HEK293 (cell line): ENCODE measurements around the gene TACR2.

ENCODE experiments used
- CTCF ChIA-PET: fragments of 350-600 bp; formaldehyde crosslinking; extraction: SDS; loops from one replicate; lab custom pipeline; 2021; ENCODE audit warnings: antibody characterized with exemption; lab: Yijun Ruan, JAX
- POLR2A ChIA-PET: fragments of 300-600 bp; formaldehyde crosslinking; extraction: SDS; loops from one replicate; lab custom pipeline; 2020; ENCODE audit warnings: antibody characterized with exemption, inconsistent platforms; lab: Yijun Ruan, JAX
- H3K27ac ChIP-seq: fragments of 200-500 bp; sonication (Bioruptor generic); 2 replicates; pipeline ENCODE4 v1.5.1; 2014; ENCODE audit warnings: low read depth, low read length, control low read depth, inconsistent platforms; ENCODE audit errors: extremely low read depth
- H3K36me3 ChIP-seq, 2 experiments: fragments of 200-500 bp in 1 of 2; sonication (Bioruptor generic) in 1 of 2; 1 replicate in 1 of 2; 2 replicates in 1 of 2; pipeline ENCODE4 v1.5.1; 2014 to 2017; ENCODE audit warnings: inconsistent platforms in 2 of 2, low read length in 2 of 2; ENCODE audit not compliant: control insufficient read depth in 2 of 2, insufficient read depth in 1 of 2
- H3K4me1 ChIP-seq: fragments of 200-500 bp; sonication (Bioruptor generic); 2 replicates; pipeline ENCODE4 v1.5.1; 2014; ENCODE audit warnings: mild to moderate bottlenecking, low read length, inconsistent platforms; ENCODE audit not compliant: control insufficient read depth, insufficient read depth
- H3K4me3 ChIP-seq: 2 replicates; pipeline ENCODE4 v1.5.1; 2011; ENCODE audit warnings: low read depth, mild to moderate bottlenecking, control low read depth, low read length, moderate library complexity
- H3K9me3 ChIP-seq: fragments of 200-500 bp; sonication (Bioruptor generic); 2 replicates; pipeline ENCODE4 v1.5.1; 2014; ENCODE audit warnings: low read depth, low read length, inconsistent platforms; ENCODE audit not compliant: control insufficient read depth, insufficient read depth
- GLIS1 ChIP-seq: fragments of 450-650 bp; formaldehyde crosslinking; IDR thresholded peaks from 2 replicates; pipeline ENCODE4 v1.5.1; 2016; ENCODE audit warnings: missing biosample characterization, missing genetic modification characterization
- HOXA7 ChIP-seq: sonication (generic); formaldehyde crosslinking; IDR thresholded peaks from 2 replicates; pipeline ENCODE4 v1.8.1; 2022; ENCODE audit warnings: missing genetic modification reagents, borderline replicate concordance
- PATZ1 ChIP-seq: fragments of 450-650 bp; formaldehyde crosslinking; IDR thresholded peaks from 2 replicates; pipeline ENCODE4 v1.5.1; 2016; ENCODE audit warnings: missing biosample characterization, missing genetic modification characterization
- SP2 ChIP-seq: fragments of 450-650 bp; formaldehyde crosslinking; IDR thresholded peaks from 2 replicates; pipeline ENCODE4 v1.5.1; 2016; ENCODE audit warnings: missing biosample characterization, missing genetic modification characterization
- ZBTB44 ChIP-seq: fragments of 450-650 bp; IDR thresholded peaks from 2 replicates; pipeline ENCODE4 v1.5.1; 2018; ENCODE audit warnings: missing biosample characterization, mild to moderate bottlenecking, missing genetic modification characterization
- ZBTB49 ChIP-seq: fragments of 450-650 bp; formaldehyde crosslinking; IDR thresholded peaks from 2 replicates; pipeline ENCODE4 v1.5.1; 2016; ENCODE audit warnings: missing biosample characterization, missing genetic modification characterization, low read depth
- ZBTB8A ChIP-seq: fragments of 450-650 bp; formaldehyde crosslinking; IDR thresholded peaks from 2 replicates; pipeline ENCODE4 v1.5.1; 2016; ENCODE audit warnings: missing biosample characterization, missing genetic modification characterization
- ZNF10 ChIP-seq: fragments of 450-650 bp; formaldehyde crosslinking; IDR thresholded peaks from 2 replicates; pipeline ENCODE4 v1.5.1; 2017; ENCODE audit warnings: missing biosample characterization, missing genetic modification characterization
- ZNF155 ChIP-seq: fragments of 450-650 bp; formaldehyde crosslinking; IDR thresholded peaks from 2 replicates; pipeline ENCODE4 v1.5.1; 2016; ENCODE audit warnings: missing biosample characterization, missing genetic modification characterization
- ZNF341 ChIP-seq: fragments of 450-650 bp; formaldehyde crosslinking; IDR thresholded peaks from 2 replicates; pipeline ENCODE4; 2016; ENCODE audit warnings: low read depth, missing biosample characterization, missing genetic modification characterization
- ZNF449 ChIP-seq: fragments of 450-650 bp; formaldehyde crosslinking; IDR thresholded peaks from 2 replicates; pipeline ENCODE4 v1.5.1; 2017; ENCODE audit warnings: missing biosample characterization, mild to moderate bottlenecking, missing genetic modification characterization, moderate library complexity
- ZNF560 ChIP-seq: fragments of 450-650 bp; formaldehyde crosslinking; IDR thresholded peaks from 2 replicates; pipeline ENCODE4 v1.5.1; 2017; ENCODE audit warnings: missing biosample characterization, missing genetic modification characterization, borderline replicate concordance
- ZNF629 ChIP-seq: fragments of 450-650 bp; formaldehyde crosslinking; IDR thresholded peaks from 2 replicates; pipeline ENCODE4 v1.5.1; 2017; ENCODE audit warnings: missing biosample characterization, missing genetic modification characterization
- ZNF704 ChIP-seq: fragments of 450-650 bp; formaldehyde crosslinking; IDR thresholded peaks from 2 replicates; pipeline ENCODE4 v1.5.1; 2016; ENCODE audit warnings: missing biosample characterization, missing genetic modification characterization
- ZNF707 ChIP-seq: fragments of 450-650 bp; formaldehyde crosslinking; IDR thresholded peaks from 2 replicates; pipeline ENCODE4 v1.5.1; 2016; ENCODE audit warnings: missing biosample characterization, missing genetic modification characterization
- ZSCAN23 ChIP-seq: fragments of 450-650 bp; formaldehyde crosslinking; IDR thresholded peaks from 2 replicates; pipeline ENCODE4 v1.5.1; 2016; ENCODE audit warnings: missing biosample characterization, missing genetic modification characterization
- ZSCAN4 ChIP-seq: fragments of 450-650 bp; formaldehyde crosslinking; IDR thresholded peaks from 2 replicates; pipeline ENCODE4 v1.5.1; 2017; ENCODE audit warnings: missing biosample characterization, missing genetic modification characterization

TACR2 gene

GRCh38 chr10:69459101-69459790, 42.5 kb upstream of the TACR2 start:
- CTCF ChIA-PET, result interaction anchor here (0.6 to 1.5 kb wide), 3 partner anchors 8 to 57 kb away, joined by 3 to 6 read pairs (median 4); partner anchors contain the start of gene TSPAN15
- H3K36me3 ChIP-seq, result peaks cover 0 to 7% of the 10 kb centered on the region in 2 experiments; a peak in 2 of 3 replicates
- H3K9me3 ChIP-seq, result no peaks in the 10 kb centered on the region
- TF ChIP-seq PATZ1 (tag by site-specific recombination) (no peak), ZNF341 (tag by site-specific recombination) (no peak), ZNF10 (tag by site-specific recombination) (no peak), ZBTB44 (tag by site-specific recombination) (no peak), GLIS1 (tag by site-specific recombination) (no peak), ZNF707 (no peak), ZSCAN4 (no peak), ZSCAN23 (no peak), ZBTB49 (tag by site-specific recombination) (no peak), ZNF560 (tag by site-specific recombination) (no peak), SP2 (no peak), HOXA7 (no peak), ZNF704 (no peak)
- H3K27ac ChIP-seq, result no peak overlapping the region
- peaks cover 3% of the 10 kb centered on the region; the same call in 1 of the 2 replicates for H3K4me1 ChIP-seq
- no peak overlapping the region for H3K4me3 ChIP-seq
- POLR2A ChIA-PET, result no interaction called here

- TF ChIP-seq ZBTB8A (tag by site-specific recombination) (peak; percentile 38; the same call in 1 of the 2 replicates), ZNF155 (tag by site-specific recombination) (no peak), ZNF629 (tag by site-specific recombination) (peak; percentile 33; the same call in 1 of the 2 replicates), ZNF449 (peak; percentile 72; the same call in 1 of the 2 replicates)
- Histone ChIP-seq H3K4me3 (no peak overlapping the region), H3K36me3 (peaks cover 0 to 7% of the 10 kb centered on the region in 2 experiments; a peak in 2 of 3 replicates), H3K27ac (no peak overlapping the region), H3K9me3 (no peaks in the 10 kb centered on the region), H3K4me1 (peaks cover 3% of the 10 kb centered on the region; the same call in 1 of the 2 replicates)
- ChIA-PET POLR2A (interaction anchor here (0.6 kb wide), 1 partner anchor 18 kb away, joined by 3 read pairs; no protein-coding TSS in a partner anchor), CTCF (interaction anchor here (0.6 to 1.6 kb wide), 3 partner anchors 9 to 70 kb away, joined by 3 to 7 read pairs (median 3); no protein-coding TSS in a partner anchor)
Measured at GRCh38 chr10:69458430-69459100, 41.8 kb upstream of the TACR2 start.
